ENCODE data around the gene ABCC8. TPM values are rescaled to one million over a fixed set of nuclear protein-coding genes. Genes with fewer than 3 reads are reported as not detected.

ABCC8 gene
- not detected in 2 replicates for total RNA-seq

DNA sequence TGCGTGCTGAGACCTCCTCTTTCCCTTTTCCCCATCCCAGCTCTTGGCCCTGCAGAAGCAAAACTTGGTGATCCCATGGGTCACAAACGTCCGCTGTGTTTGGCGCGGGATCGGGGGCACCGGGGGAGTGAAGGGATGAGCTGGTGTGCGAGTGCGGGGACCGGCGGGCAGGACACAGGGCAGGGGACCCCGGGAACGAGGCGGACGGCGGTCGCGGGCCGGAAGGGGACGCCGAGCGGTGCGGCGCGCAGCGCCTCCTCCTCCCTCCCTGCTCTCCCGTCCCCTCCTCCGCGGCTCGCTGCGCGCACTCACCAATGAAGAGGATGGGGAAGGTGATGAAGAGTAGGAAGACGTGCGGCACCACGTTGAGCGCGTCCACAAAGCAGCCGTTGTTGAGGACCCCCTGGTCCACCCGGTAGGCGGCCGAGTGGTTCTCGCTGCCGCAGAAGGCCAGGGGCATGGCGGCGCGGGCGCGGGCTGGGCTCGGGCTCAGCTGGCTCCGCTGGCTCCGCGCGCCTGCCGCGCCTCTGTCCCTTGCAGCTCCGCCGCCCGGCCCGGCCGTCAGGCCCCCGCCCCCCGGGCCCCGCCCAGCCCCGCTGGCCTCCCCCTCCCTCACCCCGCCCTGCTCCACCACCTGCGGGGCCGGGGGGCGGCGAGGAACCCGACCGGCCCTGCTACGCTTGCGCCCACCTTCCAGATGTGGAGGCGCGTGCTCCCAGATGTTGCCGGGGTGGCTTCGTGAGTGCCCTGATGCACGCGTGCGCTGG is at the start of gene ABCC8:
ABCC8 (minus strand) TSS at position 529 of the 767 bp plus-strand sequence; CDS start at position 460, 69 bp downstream.

DNA sequence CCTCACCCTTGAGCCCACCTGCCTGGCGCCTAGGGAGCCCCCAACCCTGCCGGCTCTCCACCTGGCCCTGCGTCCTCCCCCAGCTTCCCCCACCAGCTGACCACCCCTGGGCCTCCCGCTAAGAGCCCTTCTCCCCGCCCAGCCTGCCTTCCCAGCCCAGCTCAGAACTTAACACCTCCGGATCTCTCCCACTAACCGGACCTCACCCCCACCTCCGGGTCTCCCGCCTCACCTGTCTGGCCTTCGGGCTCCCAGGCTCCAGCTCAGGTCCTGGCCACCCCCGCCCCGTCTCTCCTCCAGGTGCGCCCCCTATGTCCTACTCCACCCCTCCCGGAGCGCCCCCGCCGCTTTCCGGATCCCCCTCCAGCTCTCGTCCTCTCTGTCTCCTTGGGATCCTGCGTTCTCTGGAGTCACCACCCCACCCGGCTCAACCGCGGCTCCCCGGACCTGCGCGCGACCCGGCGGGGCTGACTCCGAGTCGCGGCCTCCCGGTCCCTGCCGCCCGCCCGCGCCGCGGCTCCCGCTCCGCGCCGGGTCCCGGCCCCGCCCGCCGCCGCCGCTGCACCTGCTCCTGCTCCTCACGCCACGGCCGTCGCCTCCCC is 87.9 kb downstream of the ABCC8 start, which contains the start of gene KCNJ11:
KCNJ11 (minus strand) TSS at position 51 of the 602 bp plus-strand sequence. CDS start 568 bp downstream, outside the sequence.

DNA sequence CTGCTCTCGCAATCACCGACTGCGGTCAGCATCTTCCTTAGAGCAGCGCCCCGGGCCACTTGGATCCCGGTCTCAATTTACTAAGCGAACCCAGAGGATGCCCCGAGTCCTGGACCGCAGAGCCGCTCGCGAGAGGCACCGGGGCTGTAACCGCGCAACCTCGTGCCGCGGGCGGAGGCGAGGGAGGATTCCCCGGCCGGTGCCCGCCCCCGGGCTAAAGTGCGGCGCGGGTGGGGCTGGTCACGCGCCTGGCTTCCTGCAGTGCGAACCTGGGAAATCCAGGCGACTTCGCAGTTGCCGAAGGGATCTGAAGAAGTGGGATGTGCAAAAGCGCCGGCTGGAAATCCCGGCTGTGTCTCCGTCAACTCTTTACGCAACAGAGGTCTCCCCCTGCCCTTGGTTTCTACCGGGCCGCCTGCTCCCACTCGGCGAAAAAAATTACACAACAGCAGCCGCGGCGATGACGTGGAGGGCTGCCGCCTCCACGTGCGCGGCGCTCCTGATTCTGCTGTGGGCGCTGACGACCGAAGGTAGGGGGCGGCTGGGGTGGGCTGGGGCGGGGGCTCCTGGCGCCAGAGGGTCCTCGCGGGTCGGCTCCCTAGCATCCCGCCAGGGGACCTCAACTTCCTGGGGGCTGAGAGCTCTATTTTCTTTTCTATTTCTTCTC is 125.0 kb downstream of the ABCC8 start, which contains the start of gene NCR3LG1:
NCR3LG1 (plus strand) TSS at position 291 of the 667 bp plus-strand sequence; CDS start at position 461, 170 bp downstream.

Other genes with a start within 250 kb of the ABCC8 start
- gene NUCB2, start 200.1 kb downstream of the ABCC8 start, total RNA-seq, result 145 and 152 TPM in 2 replicates
- 4.3 and 5.0 TPM in 2 replicates for gene NCR3LG1, start 125.0 kb downstream of the ABCC8 start, total RNA-seq
- gene KCNJ11, start 88.2 kb downstream of the ABCC8 start, total RNA-seq, result not detected in 2 replicates
- not detected in 2 replicates for gene USH1C, start 67.6 kb upstream of the ABCC8 start, total RNA-seq
- not detected in 2 replicates for gene OTOG, start 70.4 kb upstream of the ABCC8 start, total RNA-seq
- not detected in 2 replicates for gene MYOD1, start 242.7 kb upstream of the ABCC8 start, total RNA-seq